Kidney tubule cell (primary cell): Measurements from ENCODE around the gene MYO15A.

Experiments
- DNase-seq: peaks from one replicate; pipeline ENCODE4 v3.0.0-alpha.2; 2018; ENCODE audit warnings: low spot score

Gene MYO15A

DNA sequence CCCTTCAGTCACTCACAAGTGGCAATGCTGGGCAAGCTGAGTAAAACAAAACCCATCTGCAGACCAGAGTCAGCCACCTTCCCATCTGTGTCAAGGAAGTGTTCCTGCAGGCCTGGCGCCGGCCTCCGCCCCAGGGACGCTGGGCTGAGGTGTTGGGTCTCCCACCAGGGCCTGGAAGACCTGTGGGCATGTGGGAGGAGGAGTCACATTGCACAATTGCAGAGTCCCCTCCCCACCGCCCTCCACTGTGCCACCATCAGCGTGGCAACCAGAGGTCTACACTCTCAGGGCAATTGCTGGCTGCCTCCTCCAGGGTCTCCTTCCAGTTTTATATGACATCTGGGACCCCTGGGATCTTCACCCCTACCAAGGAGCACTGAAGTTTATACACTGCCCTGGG lies 3.0 kb upstream of the MYO15A start:
- no peak for DNase-seq

DNA sequence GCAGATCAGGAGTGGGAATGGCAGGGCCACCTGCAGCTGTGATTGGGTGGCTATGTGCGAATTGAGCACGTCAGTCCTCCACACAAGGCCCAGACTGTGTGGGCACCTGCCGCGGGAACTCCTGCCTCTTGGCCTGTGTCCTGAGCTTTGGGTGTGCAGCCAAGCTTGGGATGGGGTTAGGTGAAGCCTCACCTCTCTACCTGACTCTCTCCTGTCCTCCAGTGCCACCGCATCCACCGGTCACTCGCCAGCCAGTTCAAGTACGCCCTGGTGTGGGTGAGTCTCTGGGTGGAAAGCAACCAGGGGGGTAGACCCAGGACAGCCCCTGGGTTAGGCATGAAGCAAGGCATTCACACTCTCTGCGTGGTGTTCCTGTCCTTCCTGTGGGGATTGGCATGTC lies 2.3 kb upstream of the MYO15A start:
- DNase-seq: no peak

DNA sequence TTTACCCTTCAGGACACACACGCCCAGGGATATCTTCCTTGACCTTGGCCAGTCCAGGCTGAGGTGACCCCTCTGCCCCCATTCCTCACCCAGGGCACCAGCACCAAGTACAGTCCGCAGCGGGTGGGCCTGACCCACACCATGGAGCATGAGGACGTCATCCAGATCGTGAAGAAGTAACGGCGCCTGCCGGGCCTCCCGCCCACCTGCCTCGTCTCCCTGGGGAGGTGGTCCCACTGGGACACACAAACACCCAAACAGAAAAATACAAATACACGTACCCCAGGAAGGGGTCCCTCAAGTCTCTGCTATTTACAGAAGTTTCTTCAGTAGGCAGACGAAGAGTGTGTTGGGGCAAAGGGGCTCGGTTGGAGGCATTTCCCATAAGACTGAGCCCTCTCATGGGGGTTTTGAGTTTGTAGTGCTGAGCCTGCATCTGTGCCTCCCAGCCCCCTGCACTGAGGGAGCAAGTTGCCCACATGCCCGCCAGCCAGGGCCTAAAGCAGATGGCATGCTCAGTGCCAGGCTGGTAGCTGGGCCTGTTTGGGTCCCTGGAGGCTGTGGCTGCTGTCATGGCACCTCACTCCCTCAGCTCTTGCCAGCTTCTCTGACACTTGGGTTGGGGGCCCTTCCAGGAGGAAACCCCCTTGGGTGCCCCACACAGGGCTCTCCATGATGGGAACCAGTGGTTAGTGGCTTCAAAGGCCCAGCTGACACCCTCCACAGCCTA lies 1.3 kb upstream of the MYO15A start:
- DNase-seq: no peak

GRCh38 chr17:18107971-18108370 lies 585 bp upstream of the MYO15A start:
- no peak for DNase-seq

DNA sequence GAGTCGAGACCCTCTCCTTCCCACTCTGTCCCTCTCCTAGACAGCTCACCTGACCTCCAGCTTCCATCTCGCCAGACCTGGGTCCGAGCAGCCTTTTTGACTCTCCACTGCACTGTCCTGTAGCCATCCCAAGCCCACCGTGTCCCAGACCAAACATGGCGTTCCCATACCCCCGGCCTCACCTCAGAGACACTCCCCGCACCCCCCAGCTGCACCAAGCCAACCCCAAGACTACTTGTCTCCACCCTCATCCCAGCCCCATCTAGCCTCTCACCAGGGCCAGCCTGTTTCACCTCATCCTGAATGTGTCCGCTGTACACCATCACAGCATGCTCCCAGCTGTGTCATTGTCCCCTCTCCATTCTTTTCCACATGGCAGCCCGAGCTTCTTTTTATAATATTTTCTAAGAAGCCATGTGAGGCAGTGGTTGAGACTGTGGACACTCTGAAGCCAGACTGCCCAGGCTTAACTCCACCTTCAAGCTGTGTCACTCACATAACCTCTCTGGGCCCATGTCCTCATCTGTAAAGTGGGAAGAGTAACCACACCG lies 1.5 kb downstream of the MYO15A start:
- DNase-seq: no peak

DNA sequence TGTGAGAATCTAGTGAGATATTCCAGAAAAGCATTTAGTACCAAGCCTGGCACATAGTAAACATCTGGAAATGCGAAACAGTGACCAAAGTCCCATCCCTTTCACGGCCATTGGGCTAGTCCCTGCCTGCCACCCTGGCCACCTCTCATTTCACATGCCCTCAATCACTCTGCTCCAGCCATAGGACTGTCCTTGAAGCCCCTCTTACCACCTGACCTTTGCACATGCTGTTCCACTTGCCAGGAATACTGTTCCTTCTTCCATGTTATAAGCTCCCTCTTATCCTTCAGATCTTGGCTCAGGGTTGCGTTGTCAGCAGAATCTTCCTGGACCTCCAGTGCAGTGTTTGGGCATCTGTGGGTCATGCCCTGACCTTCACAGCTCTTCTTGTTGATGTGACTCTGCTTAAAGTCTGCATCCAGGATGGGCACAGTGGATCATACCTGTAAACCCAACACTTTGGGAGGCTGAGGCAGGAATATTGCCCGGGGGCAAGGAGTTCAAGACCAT lies 2.1 kb downstream of the MYO15A start:
- DNase-seq: no peak

DNA sequence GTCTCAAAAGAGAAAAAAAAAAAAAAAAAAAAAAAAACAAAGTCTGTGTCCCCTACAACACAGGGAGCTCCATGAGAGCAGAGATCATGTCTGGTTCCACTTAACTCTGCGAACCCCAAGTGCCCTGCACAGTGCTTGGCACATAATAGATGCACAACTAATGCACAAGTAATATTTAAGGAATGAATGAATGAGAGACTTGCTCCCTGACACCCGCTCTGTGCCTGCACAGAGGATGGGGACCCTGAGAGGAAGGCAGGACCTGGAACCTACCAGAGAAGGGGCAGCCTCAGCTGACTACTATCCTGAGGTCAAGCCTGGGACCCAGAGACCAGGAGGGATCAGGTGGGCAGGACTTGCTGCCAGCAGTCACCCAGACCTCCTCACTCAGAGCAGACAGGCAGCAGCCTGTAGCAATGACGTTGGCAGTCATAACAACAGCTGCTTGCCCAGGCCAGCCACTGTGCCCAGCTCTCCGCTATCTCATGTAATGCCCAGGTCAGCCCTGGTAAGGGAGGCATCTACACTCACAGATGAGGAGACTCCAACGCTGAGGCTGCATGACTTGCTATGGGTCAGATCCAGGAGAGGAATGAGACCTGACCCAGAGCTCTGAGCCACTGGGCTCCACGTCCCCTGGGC lies 2.9 kb downstream of the MYO15A start:
- DNase-seq: no peak

DNA sequence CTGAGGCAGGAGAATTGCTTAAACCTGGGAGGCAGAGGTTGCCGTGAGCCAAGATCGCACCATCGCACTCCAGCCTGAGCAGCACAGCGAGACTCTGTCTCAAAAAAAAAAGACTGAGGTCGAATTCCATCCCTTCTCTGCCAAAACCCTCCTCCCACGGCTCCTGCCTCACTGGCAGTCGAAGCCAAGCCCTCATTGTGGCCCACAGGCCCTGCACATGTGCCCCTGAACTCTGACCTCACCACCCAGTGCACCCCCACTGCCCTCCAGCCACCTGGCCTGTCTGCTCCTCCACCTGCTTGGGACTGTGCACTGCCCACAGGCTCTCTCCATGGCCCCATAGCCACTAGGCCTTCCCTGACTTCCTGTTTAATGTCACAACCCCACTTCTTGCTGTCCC lies 7.0 kb downstream of the MYO15A start:
- no peak for DNase-seq

- no peak for DNase-seq
Observed at GRCh38 chr17:18116078-18116477, 7.5 kb downstream of the MYO15A start.

GRCh38 chr17:18117533-18117932 lies 9.0 kb downstream of the MYO15A start:
- DNase-seq: no peak

DNA sequence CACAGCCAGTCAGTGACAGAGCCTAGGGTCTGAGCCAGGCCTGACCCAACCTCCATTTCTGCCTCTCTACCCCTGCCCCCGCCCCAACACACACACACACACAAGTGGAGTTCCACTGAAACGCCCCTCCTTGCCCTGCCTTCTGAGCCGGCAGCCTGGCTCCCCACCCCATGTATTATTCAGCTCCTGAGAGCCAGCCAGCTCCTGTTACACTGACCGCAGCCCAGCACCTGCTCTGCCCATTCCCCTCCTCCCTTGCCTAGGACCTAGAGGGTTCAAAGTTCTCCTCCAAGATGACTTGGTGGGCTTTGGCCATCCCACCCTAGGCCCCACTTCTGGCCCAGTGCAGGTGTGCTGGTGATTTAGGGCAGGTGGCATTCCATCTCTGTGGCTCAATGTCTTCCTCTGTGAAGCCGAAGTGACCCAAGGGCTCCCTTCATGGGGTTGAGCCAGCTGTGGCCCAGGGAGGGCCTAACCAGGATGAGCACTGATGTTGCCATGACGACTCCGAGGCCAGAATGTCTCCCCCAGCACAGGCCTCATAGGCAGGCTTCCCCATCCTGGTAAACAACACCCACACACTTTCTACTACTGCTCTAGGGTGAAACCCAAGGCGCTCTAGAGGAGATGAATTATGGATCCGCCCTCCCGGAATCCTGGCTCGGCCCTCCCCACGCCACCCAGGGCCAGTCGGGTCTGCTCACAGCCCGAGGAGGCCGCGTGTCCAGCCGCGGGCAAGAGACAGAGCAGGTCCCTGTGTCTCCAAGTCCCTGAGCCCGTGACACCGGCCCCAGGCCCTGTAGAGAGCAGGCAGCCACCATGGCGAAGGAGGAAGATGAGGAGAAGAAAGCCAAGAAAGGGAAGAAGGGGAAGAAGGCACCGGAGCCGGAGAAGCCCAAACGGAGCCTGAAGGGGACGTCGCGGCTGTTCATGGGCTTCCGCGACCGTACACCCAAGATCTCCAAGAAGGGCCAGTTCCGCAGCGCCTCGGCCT lies 9.7 kb downstream of the MYO15A start:
- no peak for DNase-seq

DNA sequence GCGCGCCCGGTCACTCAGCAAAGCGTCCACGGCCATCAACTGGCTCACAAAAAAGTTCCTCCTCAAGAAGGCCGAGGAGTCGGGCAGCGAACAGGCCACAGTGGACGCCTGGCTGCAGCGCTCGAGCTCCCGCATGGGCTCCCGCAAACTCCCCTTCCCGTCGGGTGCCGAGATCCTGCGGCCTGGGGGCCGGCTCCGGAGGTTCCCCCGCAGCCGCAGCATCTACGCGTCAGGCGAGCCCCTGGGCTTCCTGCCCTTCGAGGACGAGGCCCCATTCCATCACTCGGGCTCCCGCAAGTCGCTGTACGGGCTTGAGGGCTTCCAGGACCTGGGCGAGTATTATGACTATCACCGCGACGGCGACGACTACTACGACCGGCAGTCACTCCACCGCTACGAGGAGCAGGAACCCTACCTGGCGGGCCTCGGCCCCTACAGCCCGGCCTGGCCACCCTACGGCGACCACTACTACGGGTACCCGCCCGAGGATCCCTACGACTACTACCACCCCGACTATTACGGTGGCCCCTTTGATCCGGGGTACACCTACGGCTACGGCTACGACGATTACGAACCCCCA lies 10.7 kb downstream of the MYO15A start:
- DNase-seq: no peak

DNA sequence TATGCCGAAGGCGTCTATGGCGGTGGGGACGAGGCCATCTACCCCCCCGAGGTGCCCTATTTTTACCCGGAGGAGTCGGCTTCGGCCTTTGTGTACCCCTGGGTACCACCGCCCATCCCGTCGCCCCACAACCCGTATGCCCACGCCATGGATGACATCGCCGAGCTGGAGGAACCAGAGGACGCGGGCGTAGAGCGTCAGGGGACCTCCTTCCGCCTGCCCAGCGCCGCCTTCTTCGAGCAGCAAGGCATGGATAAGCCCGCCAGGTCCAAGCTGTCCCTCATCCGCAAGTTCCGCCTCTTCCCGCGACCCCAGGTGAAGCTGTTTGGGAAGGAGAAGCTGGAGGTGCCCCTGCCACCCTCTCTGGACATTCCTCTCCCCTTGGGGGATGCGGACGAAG lies 11.4 kb downstream of the MYO15A start:
- no peak for DNase-seq

DNA sequence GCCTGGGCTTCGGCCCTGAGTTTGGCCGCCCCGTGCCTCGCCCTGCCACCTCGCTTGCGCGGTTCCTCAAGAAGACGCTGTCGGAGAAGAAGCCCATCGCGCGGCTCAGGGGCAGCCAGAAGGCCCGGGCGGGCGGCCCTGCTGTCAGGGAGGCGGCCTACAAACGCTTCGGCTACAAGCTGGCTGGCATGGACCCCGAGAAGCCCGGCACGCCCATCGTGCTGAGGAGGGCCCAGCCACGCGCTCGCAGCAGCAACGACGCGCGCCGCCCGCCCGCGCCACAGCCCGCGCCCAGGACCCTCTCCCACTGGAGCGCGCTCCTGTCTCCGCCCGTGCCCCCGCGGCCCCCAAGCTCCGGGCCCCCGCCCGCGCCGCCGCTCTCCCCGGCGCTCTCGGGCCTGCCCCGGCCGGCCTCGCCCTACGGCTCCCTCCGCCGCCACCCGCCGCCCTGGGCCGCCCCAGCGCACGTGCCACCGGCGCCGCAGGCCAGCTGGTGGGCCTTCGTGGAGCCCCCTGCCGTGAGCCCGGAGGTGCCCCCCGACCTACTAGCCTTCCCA lies 12.0 kb downstream of the MYO15A start:
- DNase-seq: no peak

DNA sequence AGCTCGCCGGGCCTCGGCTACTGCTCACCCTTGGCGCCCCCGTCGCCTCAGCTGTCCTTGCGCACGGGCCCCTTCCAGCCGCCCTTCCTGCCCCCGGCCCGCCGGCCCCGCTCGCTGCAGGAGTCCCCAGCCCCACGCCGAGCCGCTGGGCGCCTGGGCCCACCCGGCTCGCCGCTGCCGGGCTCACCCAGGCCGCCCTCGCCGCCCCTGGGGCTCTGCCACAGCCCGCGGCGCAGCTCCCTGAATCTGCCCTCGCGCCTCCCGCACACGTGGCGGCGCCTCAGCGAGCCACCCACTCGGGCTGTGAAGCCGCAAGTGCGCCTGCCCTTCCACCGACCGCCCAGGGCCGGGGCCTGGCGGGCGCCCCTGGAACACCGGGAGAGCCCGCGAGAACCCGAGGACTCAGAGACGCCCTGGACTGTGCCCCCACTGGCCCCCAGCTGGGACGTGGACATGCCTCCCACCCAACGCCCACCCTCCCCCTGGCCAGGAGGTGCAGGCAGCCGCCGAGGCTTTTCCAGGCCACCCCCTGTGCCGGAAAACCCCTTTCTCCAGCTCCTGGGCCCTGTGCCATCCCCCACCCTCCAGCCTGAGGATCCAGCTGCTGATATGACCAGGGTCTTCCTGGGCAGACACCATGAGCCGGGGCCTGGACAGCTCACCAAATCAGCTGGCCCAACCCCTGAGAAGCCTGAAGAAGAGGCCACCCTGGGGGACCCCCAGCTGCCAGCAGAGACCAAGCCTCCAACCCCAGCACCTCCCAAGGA lies 12.8 kb downstream of the MYO15A start:
- DNase-seq: no peak

DNA sequence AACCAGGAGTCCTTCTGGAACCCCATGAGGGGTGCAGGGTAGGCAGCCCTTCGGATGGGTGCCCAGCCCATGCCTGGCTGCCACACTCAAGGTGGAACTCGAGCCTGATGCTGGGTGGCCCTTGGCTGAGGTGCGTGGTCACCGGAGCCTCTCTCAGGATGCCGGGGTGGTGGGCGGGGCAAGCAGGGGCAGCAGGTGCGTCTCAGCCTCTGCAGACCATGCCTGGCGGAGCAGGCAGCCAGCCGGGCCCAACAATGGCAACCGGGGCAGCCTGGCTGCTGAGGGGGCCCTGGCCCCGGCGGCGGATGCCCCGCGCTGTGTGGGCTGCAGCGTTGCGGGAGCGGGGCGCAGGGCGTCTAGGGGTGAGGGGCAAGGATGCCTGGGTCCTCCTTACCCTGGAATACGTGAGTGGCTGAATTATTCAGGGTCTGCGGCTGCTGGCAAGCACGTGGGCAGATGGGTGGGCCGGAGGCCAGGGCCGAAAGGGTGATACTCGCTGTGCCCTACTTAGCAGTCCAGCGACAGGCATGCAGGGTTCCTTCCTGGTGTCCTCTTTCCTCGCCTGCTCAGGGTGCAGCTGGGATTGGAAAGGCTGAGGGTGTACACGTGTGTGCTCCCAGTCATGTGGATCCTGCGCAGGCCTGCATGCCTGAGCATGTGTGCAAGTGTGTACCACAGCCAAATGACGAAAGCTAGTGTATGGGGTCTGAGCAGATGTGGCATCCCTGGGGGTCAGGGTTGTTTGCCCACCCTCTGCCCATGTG lies 14.6 kb downstream of the MYO15A start:
- no peak for DNase-seq

- no peak for DNase-seq
Observed at GRCh38 chr17:18124345-18125126, 16.0 kb downstream of the MYO15A start.

- no peak for DNase-seq
Observed at GRCh38 chr17:18129041-18129502, 20.5 kb downstream of the MYO15A start.

GRCh38 chr17:18132711-18133110 lies 24.2 kb downstream of the MYO15A start:
- no peak for DNase-seq
